Epithelial cell of umbilical artery (primary cell): ENCODE data around the gene MROH9. TPM values are rescaled to one million over a fixed set of nuclear protein-coding genes. Genes with fewer than 3 reads are reported as not detected.

ENCODE experiments used
- total RNA-seq: library from RNA; depleted of rRNA; stranded (reverse); fragments of >200 nt; gene quantifications from 2 replicates; pipeline ENCODE4 v1.2.3, GENCODE V29; 2014

Gene MROH9, protein sequence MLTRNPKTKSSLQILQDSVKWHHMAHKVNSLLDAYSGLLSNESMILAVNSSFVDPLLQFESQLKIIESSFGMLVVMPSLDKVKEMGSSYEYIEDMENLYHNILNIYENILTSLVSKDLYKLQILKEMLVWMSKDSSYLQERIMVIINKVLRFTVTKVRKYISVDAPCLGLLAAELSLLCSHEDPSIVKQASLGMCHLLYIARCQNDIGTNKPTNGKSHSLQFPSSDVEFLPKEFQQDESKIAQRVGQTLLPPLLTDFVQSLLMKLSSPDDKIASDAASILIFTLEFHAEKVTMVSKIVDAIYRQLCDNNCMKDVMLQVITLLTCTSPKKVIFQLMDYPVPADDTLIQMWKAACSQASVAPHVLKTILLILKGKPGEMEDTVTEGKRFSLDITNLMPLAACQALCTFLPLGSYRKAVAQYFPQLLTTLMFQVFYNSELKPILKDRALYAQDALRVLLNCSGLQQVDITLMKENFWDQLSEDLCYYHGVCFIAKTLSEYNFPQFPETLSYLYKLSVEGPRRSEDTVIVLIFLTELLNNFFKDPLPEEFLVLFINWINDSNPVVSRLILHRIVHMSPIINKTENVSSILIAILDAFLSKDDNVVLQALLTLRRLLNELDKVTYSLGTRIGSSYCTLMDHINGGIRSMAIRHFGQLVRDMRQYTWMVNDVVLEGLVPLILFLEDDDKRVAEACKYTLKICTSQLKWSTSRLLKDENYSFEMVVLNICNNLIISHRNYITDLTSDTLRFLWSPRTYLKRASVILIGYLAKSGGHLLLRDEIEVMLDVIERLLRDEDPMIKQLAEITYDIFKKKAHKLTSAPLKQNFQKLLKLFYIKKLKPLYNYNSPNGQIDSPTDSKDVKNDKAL
- not detected in 2 replicates for total RNA-seq

GRCh38 chr1:170935231-170935630 is at the start of gene MROH9:
Gene MROH9 (plus strand): TSS chr1:170935534. CDS start chr1:170945557, 10,023 bp downstream.

DNA sequence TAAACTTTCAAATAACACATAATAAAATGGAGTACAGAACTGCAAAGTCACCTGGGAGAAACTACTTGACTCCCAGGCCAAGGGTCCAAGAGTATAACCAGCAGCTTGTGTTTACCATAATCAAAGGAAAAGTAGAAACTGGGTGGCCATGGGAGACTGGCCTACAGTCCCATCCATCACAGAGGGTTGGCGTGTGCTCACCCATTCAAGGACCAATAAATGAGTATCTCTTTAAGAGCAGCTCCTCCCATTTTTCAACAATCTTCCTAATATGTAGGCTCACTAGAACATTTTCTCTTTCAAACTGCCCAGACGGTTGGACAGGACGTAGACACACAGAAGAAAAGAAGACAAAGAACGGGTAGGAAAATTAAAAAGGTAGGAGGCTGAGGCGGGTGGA is 155.3 kb downstream of the MROH9 start, which contains the start of gene FMO3:
TSS of gene FMO3 (plus strand) at position 302 of the 400 bp plus-strand sequence. CDS start 1,754 bp downstream, outside the sequence.

Other genes with a start within 250 kb of the MROH9 start
- gene FMO3, start 155.4 kb downstream of the MROH9 start, total RNA-seq: not detected in 2 replicates
- gene FMO2, start 249.8 kb downstream of the MROH9 start, total RNA-seq: not detected in 2 replicates